Activated B cell treated with CpG ODN at 0.5 μM for 24 hours (primary cell): ENCODE data around the gene CDC42BPG. TPM values are rescaled to one million over a fixed set of nuclear protein-coding genes. Genes with fewer than 3 reads are reported as not detected.

ENCODE experiments used
- ATAC-seq: fragments of 200-7000 bp; cut with Tn5 transposase; one replicate; pipeline ENCODE4 v1.10.0; 2021; ENCODE audit warnings: low read depth, mild to moderate bottlenecking, moderate library complexity
- CTCF ChIA-PET: fragments of 350-600 bp; sonication (Branson Sonifier 250); formaldehyde crosslinking; loops from one replicate; lab custom pipeline; 2021; ENCODE audit warnings: antibody characterized with exemption; lab: Charles Lee
- POLR2A ChIA-PET: fragments of 350-600 bp; sonication (Branson Sonifier 250); formaldehyde crosslinking; loops from one replicate; lab custom pipeline; 2021; ENCODE audit warnings: antibody characterized with exemption; lab: Charles Lee
- DNase-seq: peaks from one replicate; pipeline ENCODE4 v3.0.0; 2022
- H3K27ac Mint-ChIP-seq: one replicate; pipeline ENCODE4 v1.8.0; 2020; ENCODE audit warnings: mixed read lengths
- H3K27me3 Mint-ChIP-seq: one replicate; pipeline ENCODE4 v1.8.0; 2021; ENCODE audit warnings: mixed read lengths
- H3K36me3 Mint-ChIP-seq: one replicate; pipeline ENCODE4 v1.8.0; 2021; ENCODE audit warnings: low read depth, mixed read lengths
- H3K4me1 Mint-ChIP-seq: one replicate; pipeline ENCODE4 v1.8.0; 2021; ENCODE audit warnings: mixed read lengths
- H3K4me3 Mint-ChIP-seq: one replicate; pipeline ENCODE4 v1.8.0; 2020; ENCODE audit warnings: mild to moderate bottlenecking, mixed read lengths
- H3K9me3 Mint-ChIP-seq: one replicate; pipeline ENCODE4 v1.8.0; 2020; ENCODE audit warnings: mixed read lengths
- intact Hi-C: fragments of 100-400 bp; cut with micrococcal nuclease; formaldehyde crosslinking; loops from one replicate; pipeline ENCODE4 v1.15.1; 2024
- total RNA-seq: library from RNA; stranded (reverse); gene quantifications from 2 replicates; pipeline ENCODE4 v1.2.3, GENCODE V29; 2022
- TF ChIP-seq, protein P1 (sequence below): fragments of 200-600 bp; IDR thresholded peaks from one replicate; pipeline ENCODE4 v1.8.0; 2022; ENCODE audit warnings: antibody characterized with exemption, mild to moderate bottlenecking

Gene CDC42BPG
- total RNA-seq, 1 donor from 2014 or later = 3.7 TPM

DNA sequence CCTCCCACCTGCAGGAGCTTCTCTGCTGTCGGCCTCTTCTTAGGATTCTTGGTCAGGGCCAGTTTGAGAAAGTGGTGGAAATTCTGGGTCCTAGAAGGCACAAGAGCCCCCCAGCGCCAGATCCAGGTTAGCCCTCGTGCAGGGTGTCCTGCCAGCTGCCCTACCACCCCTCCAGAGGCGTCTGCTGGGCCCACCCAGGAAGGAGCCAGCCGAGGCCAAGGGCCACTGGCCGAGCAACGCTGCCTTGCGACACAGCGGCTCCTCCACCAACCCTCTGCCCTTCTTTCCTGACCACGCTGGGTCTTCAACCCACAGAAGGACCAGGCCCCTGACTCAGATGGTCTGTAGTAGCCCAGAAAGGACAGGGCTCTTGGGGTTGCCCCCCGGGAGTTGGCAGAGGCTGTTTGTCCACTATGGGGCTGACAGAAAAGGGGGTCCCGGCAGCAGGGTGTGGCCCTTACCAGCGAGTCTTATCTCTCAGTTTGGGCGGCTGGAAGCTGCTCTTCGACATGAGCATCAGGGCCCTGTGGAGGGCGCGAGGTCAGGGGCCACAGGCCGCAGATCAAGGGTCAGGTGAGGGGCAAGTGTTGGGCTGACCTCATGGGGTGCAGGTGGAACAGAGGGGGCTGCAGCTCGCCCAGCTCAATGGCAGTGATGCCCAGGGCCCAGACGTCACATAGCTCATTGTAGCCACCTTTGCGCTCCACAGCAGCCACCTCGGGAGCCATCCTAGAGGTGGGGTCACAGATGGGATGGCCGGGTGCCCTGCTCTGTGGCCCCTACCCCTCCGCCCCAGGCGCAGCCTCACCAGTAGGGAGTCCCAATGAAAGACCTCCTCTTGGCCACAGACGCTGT, 43.9 kb downstream of the CDC42BPG start:
- H3K27me3 Mint-ChIP-seq = no peaks in the 10 kb centered on the region
- TF ChIP-seq, protein P1, sequence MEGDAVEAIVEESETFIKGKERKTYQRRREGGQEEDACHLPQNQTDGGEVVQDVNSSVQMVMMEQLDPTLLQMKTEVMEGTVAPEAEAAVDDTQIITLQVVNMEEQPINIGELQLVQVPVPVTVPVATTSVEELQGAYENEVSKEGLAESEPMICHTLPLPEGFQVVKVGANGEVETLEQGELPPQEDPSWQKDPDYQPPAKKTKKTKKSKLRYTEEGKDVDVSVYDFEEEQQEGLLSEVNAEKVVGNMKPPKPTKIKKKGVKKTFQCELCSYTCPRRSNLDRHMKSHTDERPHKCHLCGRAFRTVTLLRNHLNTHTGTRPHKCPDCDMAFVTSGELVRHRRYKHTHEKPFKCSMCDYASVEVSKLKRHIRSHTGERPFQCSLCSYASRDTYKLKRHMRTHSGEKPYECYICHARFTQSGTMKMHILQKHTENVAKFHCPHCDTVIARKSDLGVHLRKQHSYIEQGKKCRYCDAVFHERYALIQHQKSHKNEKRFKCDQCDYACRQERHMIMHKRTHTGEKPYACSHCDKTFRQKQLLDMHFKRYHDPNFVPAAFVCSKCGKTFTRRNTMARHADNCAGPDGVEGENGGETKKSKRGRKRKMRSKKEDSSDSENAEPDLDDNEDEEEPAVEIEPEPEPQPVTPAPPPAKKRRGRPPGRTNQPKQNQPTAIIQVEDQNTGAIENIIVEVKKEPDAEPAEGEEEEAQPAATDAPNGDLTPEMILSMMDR = no peak
- intact Hi-C loops = loop anchor here (5.0 kb wide), 1 partner anchor 212 kb away; the partner anchor contains the start of gene ARL2
- POLR2A ChIA-PET = interaction anchor here (0.5 to 7.1 kb wide), 14 partner anchors 10 to 697 kb away, joined by 3 to 86 read pairs (median 7); partner anchors contain the start of genes CDC42BPG, MEN1, RASGRP2 and SF1
- ATAC-seq = no peak
- peak overlapping the region; percentile 91 for H3K27ac Mint-ChIP-seq
- H3K4me1 Mint-ChIP-seq = peaks cover 54% of the 10 kb centered on the region
- H3K4me3 Mint-ChIP-seq = peak overlapping the region; percentile 83
- H3K9me3 Mint-ChIP-seq = no peaks in the 10 kb centered on the region
- peaks cover 35% of the 10 kb centered on the region for H3K36me3 Mint-ChIP-seq
- no peak for DNase-seq
- CTCF ChIA-PET = interaction anchor here (0.7 to 5.1 kb wide), 7 partner anchors 14 to 112 kb away, joined by 3 to 29 read pairs (median 3); partner anchors contain the start of gene CDC42BPG

DNA sequence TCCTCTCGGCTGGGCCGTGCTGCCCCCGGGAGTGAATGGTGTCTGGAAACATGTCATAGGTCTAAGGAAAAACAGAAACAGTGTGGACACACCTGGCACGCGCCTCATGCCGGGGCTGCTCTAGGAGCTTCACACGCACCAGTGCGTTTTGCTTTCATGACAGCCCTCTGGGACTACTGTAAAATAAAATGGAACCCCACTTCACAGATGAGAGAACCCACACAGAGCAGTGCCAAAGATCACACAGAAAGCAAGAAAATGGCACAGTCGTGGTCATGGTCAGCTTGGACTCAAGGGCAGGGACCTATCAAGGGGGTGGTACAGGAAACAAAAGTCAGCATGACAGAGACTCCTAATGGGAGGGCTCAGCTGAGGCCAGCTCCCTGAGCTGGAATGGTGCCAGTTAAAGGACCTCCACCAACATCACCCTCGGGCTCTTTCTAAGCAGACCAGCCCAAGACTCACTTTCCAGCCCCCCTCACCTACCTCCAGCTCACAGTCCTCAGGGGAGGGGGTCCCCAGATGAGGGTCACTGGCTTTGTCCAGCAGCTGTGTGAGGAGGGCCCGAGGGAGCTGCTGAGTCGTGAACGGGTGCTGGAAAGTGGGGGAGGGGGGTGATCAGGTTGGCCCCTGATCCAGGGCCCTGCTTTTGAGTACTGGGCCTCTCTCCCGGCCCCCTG, 44.7 kb downstream of the CDC42BPG start:
- intact Hi-C loops = loop anchor here (1.0 to 5.0 kb wide), 2 partner anchors 12 to 213 kb away; partner anchors contain the start of gene ARL2

DNA sequence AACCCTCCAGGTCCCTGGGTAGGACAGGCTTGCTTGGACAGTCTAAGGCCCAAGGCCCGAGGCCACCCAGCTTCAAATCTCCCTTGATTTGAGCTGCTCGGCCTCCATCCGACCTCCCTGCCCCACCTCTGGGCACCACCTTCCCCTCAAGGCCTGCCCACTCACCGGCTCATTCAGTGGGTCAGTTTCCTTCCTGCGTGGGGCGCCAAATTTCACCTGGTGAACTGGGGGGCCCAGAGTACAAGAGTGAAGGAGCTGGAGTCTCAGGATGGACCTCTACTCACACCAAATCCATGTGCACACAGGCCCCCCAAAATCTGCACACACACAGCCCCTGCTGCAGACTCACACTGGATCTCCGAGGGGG, 45.2 kb downstream of the CDC42BPG start:
- no peaks in the 10 kb centered on the region for H3K27me3 Mint-ChIP-seq
- intact Hi-C loops = loop anchor here (1.0 kb wide), 1 partner anchor 12 kb away; no protein-coding TSS in a partner anchor
- POLR2A ChIA-PET = interaction anchor here (0.5 to 7.1 kb wide), 11 partner anchors 12 to 458 kb away, joined by 3 to 86 read pairs (median 9); partner anchors contain the start of genes MEN1, RASGRP2 and SF1
- peaks cover 40% of the 10 kb centered on the region for H3K36me3 Mint-ChIP-seq
- no peaks in the 10 kb centered on the region for H3K9me3 Mint-ChIP-seq
- CTCF ChIA-PET = interaction anchor here (0.7 to 5.1 kb wide), 5 partner anchors 12 to 214 kb away, joined by 3 to 29 read pairs (median 4); partner anchors contain the start of gene SF1
- ATAC-seq = no peak
- H3K4me1 Mint-ChIP-seq = peaks cover 61% of the 10 kb centered on the region
- TF ChIP-seq, protein P1 = no peak
- no peak for DNase-seq
- H3K4me3 Mint-ChIP-seq = peak overlapping the region; percentile 71
- H3K27ac Mint-ChIP-seq = peak overlapping the region; percentile 91

More for the DNA sequence above, 44.7 kb downstream of the CDC42BPG start:
- Mint-ChIP-seq H3K4me1 (peaks cover 57% of the 10 kb centered on the region), H3K27ac (peak overlapping the region; percentile 91), H3K27me3 (no peaks in the 10 kb centered on the region), H3K9me3 (no peaks in the 10 kb centered on the region), H3K4me3 (peak overlapping the region; percentile 71), H3K36me3 (peaks cover 37% of the 10 kb centered on the region)
- TF ChIP-seq, protein P1 = no peak
- ChIA-PET CTCF (interaction anchor here (0.7 to 5.1 kb wide), 8 partner anchors 13 to 213 kb away, joined by 3 to 29 read pairs (median 3); partner anchors contain the start of genes CDC42BPG and SF1), POLR2A (interaction anchor here (0.5 to 7.1 kb wide), 16 partner anchors 11 to 698 kb away, joined by 3 to 86 read pairs (median 4); partner anchors contain the start of genes CDC42BPG, MEN1, RASGRP2 and SF1)
- DNase-seq (peak; percentile 32), ATAC-seq (peak; percentile 64)

DNA sequence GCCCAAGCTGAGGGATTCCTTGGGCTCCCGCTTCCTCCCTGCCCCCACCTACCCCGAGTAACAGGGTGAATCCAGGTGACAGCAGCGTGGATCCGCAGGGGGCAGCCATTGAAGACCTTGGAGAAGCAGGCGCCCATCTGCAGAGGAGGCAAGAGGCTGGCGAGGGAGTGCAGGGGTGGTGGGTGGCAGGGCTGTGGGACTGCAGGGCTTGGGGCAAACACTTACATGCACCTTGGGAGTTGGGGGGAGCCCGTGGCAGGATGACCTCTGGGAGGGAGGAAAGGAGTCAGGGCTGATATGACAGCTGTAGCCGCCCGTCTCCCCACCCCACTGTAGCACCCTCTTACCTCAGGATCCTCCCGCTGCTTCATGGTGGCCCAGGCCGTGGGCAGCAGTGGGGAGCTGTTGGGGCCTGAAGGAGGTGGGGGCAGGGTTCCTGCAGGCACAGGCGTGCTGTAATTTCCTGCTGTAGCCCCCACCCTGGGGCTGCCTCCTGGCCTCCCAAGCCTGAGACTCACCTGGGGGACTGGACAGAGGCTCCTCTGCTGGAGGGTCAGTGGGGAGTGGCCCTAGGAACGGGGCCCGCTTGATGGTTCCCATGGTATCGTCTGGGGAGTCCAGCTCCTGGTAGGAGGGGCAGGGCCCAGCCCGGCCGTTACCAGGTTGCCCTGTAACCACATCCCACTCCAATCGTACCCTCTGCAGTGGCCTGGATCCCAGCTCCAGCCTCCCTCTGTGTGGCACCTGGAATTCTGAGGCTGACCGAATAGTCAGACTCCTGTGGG, 47.5 kb downstream of the CDC42BPG start:
- Mint-ChIP-seq H3K4me3 (no peak overlapping the region), H3K27ac (peak overlapping the region; percentile 30), H3K4me1 (peaks cover 55% of the 10 kb centered on the region), H3K27me3 (no peaks in the 10 kb centered on the region), H3K36me3 (peaks cover 50% of the 10 kb centered on the region), H3K9me3 (no peaks in the 10 kb centered on the region)
- intact Hi-C loops = no loop called here
- CTCF ChIA-PET = no interaction called here
- POLR2A ChIA-PET = interaction anchor here (0.7 to 6.2 kb wide), 2 partner anchors 13 to 1551 kb away, joined by 5 to 63 read pairs; no protein-coding TSS in a partner anchor
- DNase-seq (no peak), ATAC-seq (no peak)
- TF ChIP-seq, protein P1 = no peak
